NCI-H2196 (cell line): ENCODE results near the gene GPC1.
A peak's percentile ranks its signal among the peaks of the same experiment; 100 is the strongest.
"Not testable (repeated sequence)": the region's sequence is repeated elsewhere in the genome, so short reads cannot be mapped to it uniquely, and the experiment has no call there.

Source experiments
- DNase-seq: peaks from one replicate; lab custom pipeline; 2025; ENCODE audit not compliant: unreplicated experiment; lab: John Stamatoyannopoulos, UW

Gene GPC1

GRCh38 chr2:240435457-240435947, at the start of gene GPC1:
Gene GPC1, plus strand, starts transcription at chr2:240435663. Its CDS starts 256 bp downstream, at chr2:240435919.
- peak; percentile 80 for DNase-seq

GRCh38 chr2:240386326-240386725, 49.1 kb upstream of the GPC1 start:
- DNase-seq, result no peak

- DNase-seq, result not testable (repeated sequence)
Observed at GRCh38 chr2:240386743-240387142, 48.7 kb upstream of the GPC1 start.

- no peak for DNase-seq
Observed at GRCh38 chr2:240387325-240387668, 48.2 kb upstream of the GPC1 start.

GRCh38 chr2:240387669-240388358, 47.6 kb upstream of the GPC1 start:
- no peak for DNase-seq

- DNase-seq, result no peak
Observed at GRCh38 chr2:240388471-240389301, 46.8 kb upstream of the GPC1 start.

GRCh38 chr2:240389302-240389805, 46.1 kb upstream of the GPC1 start:
- DNase-seq, result no peak

GRCh38 chr2:240390091-240391073, 45.1 kb upstream of the GPC1 start:
- no peak for DNase-seq

GRCh38 chr2:240391111-240392051, 44.1 kb upstream of the GPC1 start:
- DNase-seq, result no peak

GRCh38 chr2:240392084-240392947, 43.1 kb upstream of the GPC1 start:
- DNase-seq, result no peak

- DNase-seq, result no peak
Observed at GRCh38 chr2:240392948-240393830, 42.3 kb upstream of the GPC1 start.

- DNase-seq, result no peak
Observed at GRCh38 chr2:240393831-240394410, 41.5 kb upstream of the GPC1 start.

GRCh38 chr2:240394549-240394948, 40.9 kb upstream of the GPC1 start:
- DNase-seq, result no peak

GRCh38 chr2:240395448-240395847, 40.0 kb upstream of the GPC1 start:
- DNase-seq, result no peak

GRCh38 chr2:240395896-240396622, 39.4 kb upstream of the GPC1 start:
- no peak for DNase-seq

- no peak for DNase-seq
Observed at GRCh38 chr2:240396623-240397541, 38.6 kb upstream of the GPC1 start.
